H9 (cell line): Measurements from ENCODE around the gene TXNL4A. TPM values are rescaled to one million over a fixed set of nuclear protein-coding genes. Genes with fewer than 3 reads are reported as not detected.

Source experiments
- DNase-seq: peaks from one replicate; pipeline ENCODE4 v3.0.0-alpha.2; 2017
- H2AFZ ChIP-seq: one replicate; pipeline ENCODE4 v1.6.1; 2013; ENCODE audit warnings: mild to moderate bottlenecking, low read length, control low read depth, moderate library complexity
- H2AK5ac ChIP-seq: 2 replicates; pipeline ENCODE4 v1.6.1; 2013; ENCODE audit warnings: low read length, control low read depth, mixed read lengths; ENCODE audit not compliant: insufficient read length
- H2BK120ac ChIP-seq: one replicate; pipeline ENCODE4 v1.6.1; 2013; ENCODE audit warnings: low read depth, mild to moderate bottlenecking, low read length, control low read depth, inconsistent platforms; ENCODE audit not compliant: poor library complexity, severe bottlenecking
- H2BK12ac ChIP-seq: 2 replicates; pipeline ENCODE4 v1.6.1; 2013; ENCODE audit warnings: low read length, control low read depth, mixed read lengths, low read depth; ENCODE audit not compliant: insufficient read length
- H2BK15ac ChIP-seq: 2 replicates; pipeline ENCODE4 v1.6.1; 2013; ENCODE audit warnings: low read depth, low read length, control low read depth
- H2BK20ac ChIP-seq: one replicate; pipeline ENCODE4 v1.6.1; 2013; ENCODE audit warnings: low read depth, mild to moderate bottlenecking, low read length, control low read depth, inconsistent platforms; ENCODE audit not compliant: poor library complexity, severe bottlenecking
- H2BK5ac ChIP-seq: 2 replicates; pipeline ENCODE4 v1.6.1; 2013; ENCODE audit warnings: low read length, control low read depth, mixed read lengths; ENCODE audit not compliant: insufficient read length
- H3K14ac ChIP-seq: 2 replicates; pipeline ENCODE4 v1.6.1; 2013; ENCODE audit warnings: low read length, control low read depth; ENCODE audit not compliant: insufficient read depth
- H3K18ac ChIP-seq: 2 replicates; pipeline ENCODE4 v1.6.1; 2013; ENCODE audit warnings: low read depth, mild to moderate bottlenecking, mixed read lengths, low read length, control low read depth; ENCODE audit not compliant: insufficient read length
- H3K23ac ChIP-seq: 2 replicates; pipeline ENCODE4 v1.6.1; 2013; ENCODE audit warnings: low read length, control low read depth, mixed read lengths, low read depth; ENCODE audit not compliant: insufficient read length
- H3K23me2 ChIP-seq: 2 replicates; pipeline ENCODE4 v1.6.1; 2013; ENCODE audit warnings: low read depth, mild to moderate bottlenecking, mixed read lengths, low read length, control low read depth; ENCODE audit not compliant: insufficient read length, poor library complexity, severe bottlenecking
- H3K27ac ChIP-seq: 2 replicates; pipeline ENCODE4 v1.5.1; 2013; ENCODE audit warnings: low read length, control low read depth, mixed read lengths, low read depth; ENCODE audit not compliant: insufficient read length
- H3K27me3 ChIP-seq: 2 replicates; pipeline ENCODE4 v1.6.1; 2013; ENCODE audit warnings: low read length, control low read depth, inconsistent platforms; ENCODE audit not compliant: insufficient read depth
- H3K4ac ChIP-seq: 2 replicates; pipeline ENCODE4 v1.6.1; 2013; ENCODE audit warnings: low read depth, mild to moderate bottlenecking, control low read depth, inconsistent platforms, low read length, moderate library complexity
- H3K4me1 ChIP-seq: 2 replicates; pipeline ENCODE4 v1.6.1; 2013; ENCODE audit warnings: low read length, control low read depth, inconsistent platforms; ENCODE audit not compliant: insufficient read depth
- H3K4me2 ChIP-seq: 2 replicates; pipeline ENCODE4 v1.6.1; 2013; ENCODE audit warnings: low read length, control low read depth, mixed read lengths; ENCODE audit not compliant: insufficient read length, insufficient read depth
- H3K56ac ChIP-seq: 2 replicates; pipeline ENCODE4 v1.6.1; 2013; ENCODE audit warnings: low read depth, mild to moderate bottlenecking, mixed read lengths, low read length, control low read depth; ENCODE audit not compliant: insufficient read length
- H3K79me1 ChIP-seq: 2 replicates; pipeline ENCODE4 v1.6.1; 2013; ENCODE audit warnings: low read depth, mild to moderate bottlenecking, moderate library complexity, low read length, control low read depth, inconsistent platforms; ENCODE audit not compliant: insufficient read depth, poor library complexity, severe bottlenecking
- H3K79me2 ChIP-seq: 2 replicates; pipeline ENCODE4 v1.6.1; 2013; ENCODE audit warnings: low read length, control low read depth, inconsistent platforms; ENCODE audit not compliant: insufficient read depth
- H3K9ac ChIP-seq: 2 replicates; pipeline ENCODE4 v1.6.1; 2013; ENCODE audit warnings: low read length, control low read depth, mixed read lengths; ENCODE audit not compliant: insufficient read length; ENCODE audit errors: extremely low read depth
- H3K9me3 ChIP-seq: one replicate; pipeline ENCODE4 v1.6.1; 2013; ENCODE audit warnings: low read depth, low read length, inconsistent platforms; ENCODE audit not compliant: control insufficient read depth
- H3T11ph ChIP-seq: one replicate; pipeline ENCODE4 v1.6.1; 2013; ENCODE audit warnings: mild to moderate bottlenecking, low read length, control low read depth, inconsistent platforms
- H4K20me1 ChIP-seq: one replicate; pipeline ENCODE4 v1.6.1; 2013; ENCODE audit not compliant: control insufficient read depth, insufficient read length, insufficient read depth
- H4K5ac ChIP-seq: 2 replicates; pipeline ENCODE4 v1.6.1; 2013; ENCODE audit warnings: low read depth, mild to moderate bottlenecking, mixed read lengths, low read length, control low read depth; ENCODE audit not compliant: insufficient read length
- H4K8ac ChIP-seq: replicated peaks from 2 replicates; pipeline ENCODE4 v1.6.1; 2013; ENCODE audit warnings: low read length, control low read depth, mixed read lengths, low read depth; ENCODE audit not compliant: insufficient read length
- H4K91ac ChIP-seq: 2 replicates; pipeline ENCODE4 v1.6.1; 2013; ENCODE audit warnings: low read depth, mild to moderate bottlenecking, moderate library complexity, mixed read lengths, low read length, control low read depth; ENCODE audit not compliant: insufficient read length
- H3K27ac Mint-ChIP-seq, 3 experiments: 2 replicates in 2 of 3; 3 replicates in 1 of 3; pipeline ENCODE4 v1.8.0; 2020 to 2021; ENCODE audit warnings: mixed read lengths in 3 of 3, mild to moderate bottlenecking in 1 of 3, moderate library complexity in 1 of 3
- H3K27me3 Mint-ChIP-seq: 2 replicates; pipeline ENCODE4 v1.8.0; 2021; ENCODE audit warnings: low read depth, mild to moderate bottlenecking, moderate library complexity, mixed read lengths
- H3K36me3 Mint-ChIP-seq, 3 experiments: 2 replicates in 2 of 3; 3 replicates in 1 of 3; pipeline ENCODE4 v1.8.0; 2020 to 2021; ENCODE audit warnings: low read depth in 3 of 3, mixed read lengths in 3 of 3; ENCODE audit not compliant: insufficient read depth in 1 of 3
- H3K4me1 Mint-ChIP-seq, 2 experiments: 2 replicates each; pipeline ENCODE4 v1.8.0; 2020; ENCODE audit warnings: mixed read lengths in 2 of 2
- H3K4me3 Mint-ChIP-seq, 2 experiments: 2 replicates in 1 of 2; 3 replicates in 1 of 2; pipeline ENCODE4 v1.8.0; 2020 to 2021; ENCODE audit warnings: mild to moderate bottlenecking in 2 of 2, mixed read lengths in 2 of 2, moderate library complexity in 1 of 2
- H3K9me3 Mint-ChIP-seq, 2 experiments: 2 replicates in 1 of 2; 3 replicates in 1 of 2; pipeline ENCODE4 v1.8.0; 2020; ENCODE audit warnings: mild to moderate bottlenecking in 2 of 2, mixed read lengths in 2 of 2, moderate library complexity in 1 of 2
- WGBS: extraction: QIAGEN DNeasy Blood & Tissue Kit; methylation state at CpG from one replicate; pipeline ENCODE4 v1.1.7; 2013; ENCODE audit warnings: missing lambda C conversion rate, low lambda C conversion rate, mixed read lengths; ENCODE audit not compliant: insufficient read length; ENCODE audit errors: extremely low coverage; 5-methylcytosine and 5-hydroxymethylcytosine counted together
- total RNA-seq: library from RNA; stranded (reverse); gene quantifications from 2 replicates; pipeline ENCODE4 v1.2.1, GENCODE V29; 2021
- TF ChIP-seq, protein P1 (sequence below): fragments of 200-600 bp; sonication (generic); conservative IDR thresholded peaks from 3 replicates; pipeline ENCODE4 v1.8.0; 2021; ENCODE audit warnings: antibody characterized with exemption, mild to moderate bottlenecking

The TXNL4A gene
- total RNA-seq, 1 experiment from 2014 or later = 163 TPM

DNA sequence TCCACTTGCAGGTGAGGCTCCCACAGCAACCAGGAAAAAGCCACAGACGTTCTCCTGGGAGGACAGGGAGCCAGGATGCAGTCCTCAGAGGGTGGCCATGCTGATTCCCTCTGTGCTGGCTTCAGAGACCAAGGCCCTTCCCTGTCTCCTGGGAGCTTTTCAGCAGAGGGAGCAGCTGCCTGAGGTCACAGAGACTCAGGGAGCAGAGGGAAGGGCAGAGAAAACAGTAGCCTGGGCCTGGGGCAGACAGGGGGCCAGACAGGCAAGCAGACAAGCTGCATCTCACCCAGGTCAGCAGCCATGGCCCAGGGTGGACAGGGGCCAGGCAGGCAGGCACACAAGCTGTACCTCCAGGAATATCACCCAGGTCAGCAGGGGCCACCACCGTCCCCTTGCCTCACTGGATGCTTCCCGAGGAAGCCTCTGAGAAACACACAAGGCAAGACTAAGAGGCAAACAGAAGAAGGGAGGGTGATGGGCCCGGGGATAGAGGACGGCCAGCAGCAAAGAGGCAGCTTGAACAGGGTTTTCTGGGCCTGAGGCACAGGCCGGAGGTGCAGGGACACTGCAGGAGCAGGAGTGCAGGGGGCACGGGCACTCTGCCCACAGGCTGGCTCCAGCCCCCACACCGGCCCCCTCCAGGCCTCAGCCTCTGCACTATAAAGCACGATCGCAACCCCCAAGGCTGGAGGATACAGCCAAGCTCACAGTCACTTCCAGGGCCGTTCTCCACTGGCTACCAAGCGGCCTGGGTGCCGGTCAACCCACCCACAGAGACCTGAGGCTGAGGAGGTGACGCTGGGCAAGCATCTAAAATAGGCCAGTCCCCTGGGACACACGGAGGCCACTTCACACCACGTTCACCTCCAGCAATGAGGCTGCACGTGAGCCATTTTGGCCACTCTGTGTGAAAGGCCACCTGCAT is 43.0 kb downstream of the TXNL4A start:
- Histone ChIP-seq H4K20me1 (no peaks in the 10 kb centered on the region), H3K23ac (no peak overlapping the region), H3K9me3 (no peaks in the 10 kb centered on the region), H4K5ac (no peak overlapping the region), H3T11ph (no peak overlapping the region), H3K18ac (no peak overlapping the region), H2BK20ac (no peak overlapping the region), H3K4me2 (no peak overlapping the region), H3K4ac (no peak overlapping the region), H4K8ac (no peak overlapping the region), H3K56ac (no peak overlapping the region), H2AK5ac (no peak overlapping the region), H2BK15ac (no peak overlapping the region), H3K79me1 (no peaks in the 10 kb centered on the region), H3K79me2 (no peaks in the 10 kb centered on the region), H3K27ac (no peak overlapping the region), H2AFZ (no peak overlapping the region), H2BK120ac (no peak overlapping the region), H3K23me2 (no peaks in the 10 kb centered on the region), H2BK12ac (no peak overlapping the region), H4K91ac (no peak overlapping the region), H3K27me3 (peaks cover 3% of the 10 kb centered on the region; the same call in 1 of the 2 replicates), H2BK5ac (no peak overlapping the region), H3K4me1 (no peaks in the 10 kb centered on the region), H3K9ac (no peak overlapping the region), H3K14ac (no peak overlapping the region; the same call in 1 of the 2 replicates)
- no CpG with 5 or more reads among the region's 17 CpGs for WGBS
- no peak overlapping the region for H3K4me3 Mint-ChIP-seq
- TF ChIP-seq, protein P1, sequence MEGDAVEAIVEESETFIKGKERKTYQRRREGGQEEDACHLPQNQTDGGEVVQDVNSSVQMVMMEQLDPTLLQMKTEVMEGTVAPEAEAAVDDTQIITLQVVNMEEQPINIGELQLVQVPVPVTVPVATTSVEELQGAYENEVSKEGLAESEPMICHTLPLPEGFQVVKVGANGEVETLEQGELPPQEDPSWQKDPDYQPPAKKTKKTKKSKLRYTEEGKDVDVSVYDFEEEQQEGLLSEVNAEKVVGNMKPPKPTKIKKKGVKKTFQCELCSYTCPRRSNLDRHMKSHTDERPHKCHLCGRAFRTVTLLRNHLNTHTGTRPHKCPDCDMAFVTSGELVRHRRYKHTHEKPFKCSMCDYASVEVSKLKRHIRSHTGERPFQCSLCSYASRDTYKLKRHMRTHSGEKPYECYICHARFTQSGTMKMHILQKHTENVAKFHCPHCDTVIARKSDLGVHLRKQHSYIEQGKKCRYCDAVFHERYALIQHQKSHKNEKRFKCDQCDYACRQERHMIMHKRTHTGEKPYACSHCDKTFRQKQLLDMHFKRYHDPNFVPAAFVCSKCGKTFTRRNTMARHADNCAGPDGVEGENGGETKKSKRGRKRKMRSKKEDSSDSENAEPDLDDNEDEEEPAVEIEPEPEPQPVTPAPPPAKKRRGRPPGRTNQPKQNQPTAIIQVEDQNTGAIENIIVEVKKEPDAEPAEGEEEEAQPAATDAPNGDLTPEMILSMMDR = no peak
- peaks cover 25% of the 10 kb centered on the region for H3K27me3 Mint-ChIP-seq
- peaks cover 0 to 11% (median 3%) of the 10 kb centered on the region in 3 experiments; a peak in 3 of 7 replicates for H3K36me3 Mint-ChIP-seq
- H3K9me3 Mint-ChIP-seq = no peaks in the 10 kb centered on the region
- no peak overlapping the region for H3K27ac Mint-ChIP-seq
- peaks cover 8 to 24% of the 10 kb centered on the region in 2 experiments for H3K4me1 Mint-ChIP-seq
- peak; percentile 24 for DNase-seq
